HepG2 (cell line): ENCODE data around the gene ARMH3. TPM values are rescaled to one million over a fixed set of nuclear protein-coding genes. Genes with fewer than 3 reads are reported as not detected.

Experiments
- ATAC-seq: fragments of 200-7000 bp; cut with Tn5 transposase; 3 replicates; pipeline ENCODE4 v1.9.1; 2020; ENCODE audit warnings: mild to moderate bottlenecking, moderate library complexity
- BruUV-seq: library from RNA; stranded (reverse); fragments of 400-500 nt; replicated peaks from 2 replicates; lab custom pipeline; 2021; lab: Mats Ljungman, UMichigan
- CTCF ChIA-PET: fragments of 300-600 bp; formaldehyde crosslinking; extraction: SDS; loops from one replicate; lab custom pipeline; 2021; ENCODE audit warnings: low total read pairs, inconsistent platforms, low intra/inter-chr PET ratio; lab: Yijun Ruan, JAX
- POLR2A ChIA-PET: fragments of 350-600 bp; sonication (Branson Sonifier 250); formaldehyde crosslinking; loops from one replicate; lab custom pipeline; 2020; ENCODE audit warnings: antibody characterized with exemption, inconsistent platforms; lab: Yijun Ruan, JAX
- DNase-seq: peaks from one replicate; pipeline ENCODE4 v3.0.0-alpha.2; 2015; ENCODE audit warnings: low spot score
- FAIRE-seq: peaks from 3 replicates; lab custom pipeline; 2011; peaks lifted over from hg19 to GRCh38; lab: Jason Lieb, UNC
- H2AFZ ChIP-seq: one replicate; pipeline ENCODE4 v1.6.1; 2011; ENCODE audit warnings: low read length, inconsistent platforms
- H3K27ac ChIP-seq: fragments of 300-600 bp; 3 replicates; pipeline ENCODE4 v1.8.0; 2011; ENCODE audit warnings: mixed run types, mild to moderate bottlenecking, mixed read lengths, low read length, inconsistent platforms; ENCODE audit not compliant: insufficient read depth; ENCODE audit errors: extremely low read length
- H3K27me3 ChIP-seq, 2 experiments: fragments of 200-600 bp in 1 of 2; 2 replicates in 1 of 2; 3 replicates in 1 of 2; pipeline versions ENCODE4 v1.6.0 to v1.8.0; 2011; ENCODE audit warnings: low read length in 2 of 2, mild to moderate bottlenecking in 2 of 2, moderate library complexity in 2 of 2, inconsistent platforms in 1 of 2; ENCODE audit not compliant: insufficient read depth in 2 of 2, control insufficient read depth in 1 of 2
- H3K36me3 ChIP-seq, 2 experiments: fragments of 200-600 bp in 1 of 2; replicated peaks in 1 of 2; 2 replicates in 1 of 2; 3 replicates in 1 of 2; pipeline versions ENCODE4 v1.5.1 to v1.8.0; 2011; ENCODE audit warnings: low read length in 2 of 2, inconsistent platforms in 1 of 2; ENCODE audit not compliant: insufficient read depth in 2 of 2, control insufficient read depth in 1 of 2
- H3K4me1 ChIP-seq: 2 replicates; pipeline ENCODE4 v1.5.1; 2012; ENCODE audit warnings: low read length, inconsistent platforms; ENCODE audit not compliant: insufficient read depth
- H3K4me2 ChIP-seq: 2 replicates; pipeline ENCODE4 v1.6.0; 2011; ENCODE audit warnings: low read depth, low read length, inconsistent platforms
- H3K4me3 ChIP-seq, 3 experiments: fragments of 200-600 bp in 1 of 3; sonication (generic), shearing (Covaris generic) in 1 of 3; replicated peaks in 1 of 3; 2 replicates each; pipeline ENCODE4 v1.5.1; 2011 to 2016; ENCODE audit warnings: low read length in 3 of 3, inconsistent platforms in 2 of 3, low read depth in 2 of 3, mild to moderate bottlenecking in 2 of 3, control low read depth in 1 of 3, mixed read lengths in 1 of 3; ENCODE audit not compliant: insufficient read depth in 1 of 3
- H3K79me2 ChIP-seq: one replicate; pipeline ENCODE4 v1.6.1; 2011; ENCODE audit warnings: low read length, inconsistent platforms; ENCODE audit not compliant: insufficient read depth
- H3K9ac ChIP-seq: 2 replicates; pipeline ENCODE4 v1.6.0; 2011; ENCODE audit warnings: mild to moderate bottlenecking, low read depth, low read length, inconsistent platforms; ENCODE audit not compliant: insufficient read depth
- H3K9me3 ChIP-seq: 2 replicates; pipeline ENCODE4 v1.5.1; 2012; ENCODE audit warnings: mild to moderate bottlenecking, low read length
- H4K20me1 ChIP-seq: 2 replicates; pipeline ENCODE4 v1.6.0; 2011; ENCODE audit warnings: inconsistent platforms, mild to moderate bottlenecking, low read length, moderate library complexity; ENCODE audit not compliant: insufficient read depth
- CAMTA2 ChIP-seq: sonication (generic); formaldehyde crosslinking; IDR thresholded peaks from 2 replicates; pipeline ENCODE4 v1.4.0; 2020; ENCODE audit warnings: mild to moderate bottlenecking, missing genetic modification reagents, borderline replicate concordance
- FOXA3 ChIP-seq: IDR thresholded peaks from 2 replicates; pipeline ENCODE4 v1.6.1; 2016; ENCODE audit warnings: missing genetic modification reagents, missing compliant biosample characterization
- HDAC2 ChIP-seq: sonication (generic); formaldehyde crosslinking; IDR thresholded peaks from 2 replicates; pipeline ENCODE4 v1.4.0; 2020; ENCODE audit warnings: missing genetic modification reagents
- KDM3A ChIP-seq: IDR thresholded peaks from 2 replicates; pipeline ENCODE4 v1.6.1; 2018; ENCODE audit warnings: low read depth, missing compliant biosample characterization
- KLF9 ChIP-seq: IDR thresholded peaks from 2 replicates; pipeline ENCODE4 v1.6.1; 2016; ENCODE audit warnings: low read depth
- THAP7 ChIP-seq: sonication (generic); formaldehyde crosslinking; IDR thresholded peaks from 2 replicates; pipeline ENCODE4 v1.8.1; 2023; ENCODE audit warnings: mild to moderate bottlenecking, missing genetic modification reagents
- ZBTB1 ChIP-seq: sonication (generic); formaldehyde crosslinking; IDR thresholded peaks from 2 replicates; pipeline ENCODE4 v1.4.0; 2020; ENCODE audit warnings: missing genetic modification reagents, borderline replicate concordance
- ZXDC ChIP-seq: sonication (generic); formaldehyde crosslinking; IDR thresholded peaks from 2 replicates; pipeline ENCODE4 v1.5.0; 2020; ENCODE audit warnings: mild to moderate bottlenecking, missing genetic modification reagents
- WGBS: methylation state at CpG from one replicate; pipeline ENCODE4 v1.1.6; 2017; ENCODE audit warnings: low lambda C conversion rate; 5-methylcytosine and 5-hydroxymethylcytosine counted together
- in situ Hi-C: cut with HindIII; loops from 2 replicates; pipeline ENCODE4 v1.10.0; 2017; ENCODE audit warnings: low pct_unique_long_range_greater_than_20kb; ENCODE audit not compliant: extremely low pct_ligation_motif_present
- intact Hi-C: fragments of 100-400 bp; cut with micrococcal nuclease; formaldehyde crosslinking; loops from one replicate; pipeline ENCODE4 v1.10.0; 2022; ENCODE audit not compliant: unreplicated experiment
- polyA plus RNA-seq, 8 experiments: library from polyadenylated mRNA; depleted of rRNA in 3 of 8; stranded (reverse) in 7 of 8; unstranded in 1 of 8; fragments of >200 nt; fragmentation: Illumina TruSeq in 4 of 8; extraction: Trizol in 4 of 8; gene quantifications; 2 replicates each; pipeline versions ENCODE4 v1.2.1 to v1.2.3, GENCODE V29; 2011 to 2016; ENCODE audit warnings: low read depth in 4 of 8, missing spikeins in 1 of 8, mixed read lengths in 1 of 8; ENCODE audit not compliant: insufficient read depth in 1 of 8
- total RNA-seq, 5 experiments: library from RNA; depleted of rRNA; stranded (reverse); fragments of >200 nt; fragmentation: Illumina TruSeq; extraction: Trizol; gene quantifications; 2 replicates each; pipeline ENCODE4 v1.2.3, GENCODE V29; 2016; ENCODE audit warnings: low read depth in 1 of 5
- TF ChIP-seq, protein P1 (sequence below): sonication (generic); formaldehyde crosslinking; IDR thresholded peaks from 2 replicates; pipeline ENCODE4 v1.4.0; 2020; ENCODE audit warnings: missing genetic modification reagents
- TF ChIP-seq, protein P2 (sequence below): IDR thresholded peaks from 2 replicates; pipeline ENCODE4 v1.6.1; 2016

Gene ARMH3
- total and polyA plus RNA-seq, 2 of the 13 experiments (the other 11 are each of a cell fraction or from before 2014, with no cell fraction given): 8.4 to 16.9 TPM

DNA sequence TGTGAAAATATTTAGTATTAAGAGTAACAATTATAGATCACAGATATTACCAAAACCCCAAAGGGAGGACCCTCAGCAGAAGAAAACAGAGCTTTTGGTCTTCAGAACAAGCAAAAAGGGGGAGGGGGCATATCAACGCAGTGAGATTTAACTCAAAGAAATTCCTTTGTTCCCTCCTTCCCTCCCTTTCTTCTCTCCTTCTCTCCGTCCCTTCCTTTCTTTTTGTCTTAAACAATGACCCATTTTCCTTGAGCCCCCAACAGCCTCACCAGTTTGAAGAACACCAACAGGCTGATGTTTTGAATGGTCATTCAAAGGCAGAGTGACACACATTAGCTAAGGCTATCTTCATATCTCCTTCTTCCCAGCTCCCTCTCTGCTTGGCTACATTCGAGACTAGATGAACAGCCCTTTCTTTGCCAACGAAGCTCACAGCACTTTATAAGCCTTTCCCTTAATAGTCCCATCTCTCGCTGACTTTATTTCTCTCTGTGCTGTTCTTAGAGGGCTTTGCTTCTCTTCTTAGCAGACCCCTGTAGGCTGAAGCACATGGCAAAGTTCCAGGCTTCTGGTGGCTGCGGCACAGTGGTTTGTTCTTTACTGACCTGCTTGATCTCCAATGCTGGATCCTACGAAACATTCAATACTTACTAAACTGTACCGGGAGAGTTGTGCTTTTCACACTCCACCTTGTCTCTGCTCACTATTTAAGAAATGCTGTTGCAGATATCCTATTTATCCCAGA is 136.8 kb downstream of the ARMH3 start (continued):
- TF ChIP-seq, protein P1, sequence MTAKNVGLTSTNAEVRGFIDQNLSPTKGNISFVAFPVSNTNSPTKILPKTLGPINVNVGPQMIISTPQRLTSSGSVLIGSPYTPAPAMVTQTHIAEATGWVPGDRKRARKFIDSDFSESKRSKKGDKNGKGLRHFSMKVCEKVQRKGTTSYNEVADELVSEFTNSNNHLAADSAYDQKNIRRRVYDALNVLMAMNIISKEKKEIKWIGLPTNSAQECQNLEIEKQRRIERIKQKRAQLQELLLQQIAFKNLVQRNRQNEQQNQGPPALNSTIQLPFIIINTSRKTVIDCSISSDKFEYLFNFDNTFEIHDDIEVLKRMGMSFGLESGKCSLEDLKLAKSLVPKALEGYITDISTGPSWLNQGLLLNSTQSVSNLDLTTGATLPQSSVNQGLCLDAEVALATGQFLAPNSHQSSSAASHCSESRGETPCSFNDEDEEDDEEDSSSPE (CRISPR knock-in tag): no peak
- TF ChIP-seq HDAC2 (CRISPR knock-in tag): no peak
- no peak for TF ChIP-seq KDM3A (CRISPR knock-in tag)
- no peak for TF ChIP-seq THAP7
- no peak for TF ChIP-seq ZBTB1 (CRISPR knock-in tag)
- TF ChIP-seq, protein P2, sequence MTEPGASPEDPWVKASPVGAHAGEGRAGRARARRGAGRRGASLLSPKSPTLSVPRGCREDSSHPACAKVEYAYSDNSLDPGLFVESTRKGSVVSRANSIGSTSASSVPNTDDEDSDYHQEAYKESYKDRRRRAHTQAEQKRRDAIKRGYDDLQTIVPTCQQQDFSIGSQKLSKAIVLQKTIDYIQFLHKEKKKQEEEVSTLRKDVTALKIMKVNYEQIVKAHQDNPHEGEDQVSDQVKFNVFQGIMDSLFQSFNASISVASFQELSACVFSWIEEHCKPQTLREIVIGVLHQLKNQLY (CRISPR knock-in tag): no peak
- TF ChIP-seq FOXA3 (CRISPR knock-in tag): no peak
- no peak for TF ChIP-seq CAMTA2 (CRISPR knock-in tag)

DNA sequence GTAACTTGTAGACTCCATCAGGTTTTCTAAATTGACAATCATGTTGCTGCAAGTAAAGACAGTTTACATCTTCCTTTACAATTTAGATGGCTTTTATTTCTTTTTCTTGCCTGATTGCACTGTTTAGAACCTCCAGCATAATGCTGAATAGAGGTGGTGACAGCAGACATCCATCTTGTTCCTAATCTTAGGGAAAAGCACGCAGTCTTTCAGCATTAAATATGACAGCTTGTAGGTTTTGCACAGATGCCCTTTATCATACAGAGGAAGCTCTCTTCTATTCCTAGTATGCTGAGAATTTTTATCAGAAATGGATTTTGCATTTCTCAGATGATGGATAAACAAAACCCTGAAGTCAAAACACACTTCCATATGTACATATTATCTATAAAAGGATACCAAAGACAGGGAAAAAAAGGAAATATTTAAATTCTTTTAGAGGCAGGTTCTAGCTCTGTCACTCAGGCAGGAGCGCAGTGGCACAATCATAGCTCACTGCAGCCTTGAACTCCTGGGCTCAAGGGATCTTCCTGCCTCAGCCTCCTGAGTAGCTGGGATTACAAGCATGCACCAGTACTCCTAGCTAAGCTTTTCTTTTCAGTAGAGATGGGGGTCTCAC is 143.3 kb downstream of the ARMH3 start:
- no peak overlapping the region for H3K4me2 ChIP-seq
- intact Hi-C loops: no loop called here
- no peak overlapping the region for H2AFZ ChIP-seq
- in situ Hi-C loops: no loop called here
- no peaks in the 10 kb centered on the region for H3K9me3 ChIP-seq
- no peaks in the 10 kb centered on the region for H3K27me3 ChIP-seq
- H3K36me3 ChIP-seq: peaks cover 0 to 3% of the 10 kb centered on the region in 2 experiments; a peak in 1 of 5 replicates
- no TSS peak for BruUV-seq
- no peaks in the 10 kb centered on the region for H4K20me1 ChIP-seq
- ATAC-seq (no peak), FAIRE-seq (no peak), DNase-seq (no peak)
- ChIA-PET POLR2A (no interaction called here), CTCF (no interaction called here)
- H3K27ac ChIP-seq: no peak overlapping the region
- no peak overlapping the region for H3K9ac ChIP-seq
- no peak overlapping the region for H3K4me3 ChIP-seq
- no peaks in the 10 kb centered on the region for H3K4me1 ChIP-seq
- H3K79me2 ChIP-seq: no peaks in the 10 kb centered on the region
- TF ChIP-seq KLF9 (CRISPR knock-in tag) (no peak), ZXDC (CRISPR knock-in tag) (no peak)
- TF ChIP-seq, all 625 proteins: peak for 0
- WGBS: 100% methylated on average over 2 of the region's 2 CpGs
